H1 (cell line): Measurements from ENCODE around the gene PRCP. TPM values are rescaled to one million over a fixed set of nuclear protein-coding genes. Genes with fewer than 3 reads are reported as not detected.

Source experiments
- CTCF ChIA-PET: fragments of 300-600 bp; sonication (Branson Sonifier 250); formaldehyde crosslinking; loops from one replicate; lab custom pipeline; 2021; ENCODE audit not compliant: partially characterized antibody; lab: Charles Lee
- POLR2A ChIA-PET: fragments of 300-600 bp; sonication (Branson Sonifier 250); formaldehyde crosslinking; loops from one replicate; lab custom pipeline; 2021; ENCODE audit warnings: inconsistent platforms; ENCODE audit not compliant: partially characterized antibody; lab: Charles Lee
- DNase-seq, 2 experiments: peaks; one replicate each; pipeline versions ENCODE4 v3.0.0 to v3.0.0-alpha.2; 2010 to 2022; ENCODE audit warnings: low spot score in 2 of 2, low read depth in 1 of 2, mixed read lengths in 1 of 2
- FAIRE-seq: peaks from 2 replicates; lab custom pipeline; 2011; peaks lifted over from hg19 to GRCh38; lab: Jason Lieb, UNC
- H2AFZ ChIP-seq: 2 replicates; pipeline ENCODE4 v1.8.1; 2012; ENCODE audit warnings: low read length, inconsistent platforms
- H2AK5ac ChIP-seq: 2 replicates; pipeline ENCODE4 v1.6.1; 2013; ENCODE audit warnings: low read depth, low read length
- H2BK120ac ChIP-seq: replicated peaks from 2 replicates; pipeline ENCODE3; 2013; ENCODE audit warnings: low read depth, low read length, inconsistent platforms
- H2BK12ac ChIP-seq: 2 replicates; pipeline ENCODE4 v1.6.1; 2013; ENCODE audit warnings: low read depth, low read length
- H2BK15ac ChIP-seq: 2 replicates; pipeline ENCODE4 v1.6.1; 2013; ENCODE audit warnings: low read length
- H2BK20ac ChIP-seq: 2 replicates; pipeline ENCODE4 v1.6.1; 2013; ENCODE audit warnings: low read length
- H2BK5ac ChIP-seq: 2 replicates; pipeline ENCODE4 v1.6.1; 2013; ENCODE audit warnings: low read depth, low read length
- H3K14ac ChIP-seq: 2 replicates; pipeline ENCODE4 v1.6.1; 2013; ENCODE audit warnings: inconsistent platforms; ENCODE audit not compliant: insufficient read length
- H3K18ac ChIP-seq: 2 replicates; pipeline ENCODE4 v1.6.1; 2013; ENCODE audit warnings: low read length; ENCODE audit errors: extremely low read depth
- H3K23ac ChIP-seq: 2 replicates; pipeline ENCODE4 v1.6.1; 2013; ENCODE audit warnings: inconsistent platforms; ENCODE audit not compliant: insufficient read length
- H3K23me2 ChIP-seq: 2 replicates; pipeline ENCODE4 v1.6.1; 2013; ENCODE audit warnings: low read depth, low read length
- H3K27ac ChIP-seq: 2 replicates; pipeline ENCODE4 v1.6.1; 2011; ENCODE audit warnings: low read depth, low read length, inconsistent platforms
- H3K27me3 ChIP-seq, 4 experiments: replicated peaks in 1 of 4; 1 replicate in 1 of 4; 2 replicates in 3 of 4; pipeline versions ENCODE4 v1.6.1 to v1.8.1; 2011 to 2013; ENCODE audit warnings: low read length in 3 of 4, mild to moderate bottlenecking in 3 of 4, inconsistent platforms in 2 of 4, mixed read lengths in 2 of 4, moderate library complexity in 1 of 4; ENCODE audit not compliant: control insufficient read depth in 3 of 4, insufficient read depth in 3 of 4; ENCODE audit errors: extremely low read depth in 1 of 4
- H3K36me3 ChIP-seq, 4 experiments: 2 replicates each; pipeline versions ENCODE4 v1.6.1 to v1.8.1; 2011 to 2013; ENCODE audit warnings: mild to moderate bottlenecking in 4 of 4, low read length in 3 of 4, moderate library complexity in 2 of 4, control low read depth in 1 of 4, inconsistent platforms in 1 of 4; ENCODE audit not compliant: insufficient read depth in 4 of 4, control insufficient read depth in 2 of 4
- H3K4ac ChIP-seq: replicated peaks from 2 replicates; pipeline ENCODE3; 2013; ENCODE audit warnings: low read length, low read depth, mixed read lengths, inconsistent platforms; ENCODE audit not compliant: insufficient read length
- H3K4me1 ChIP-seq, 4 experiments: replicated peaks in 1 of 4; 1 replicate in 1 of 4; 2 replicates in 3 of 4; pipeline versions ENCODE4 v1.6.1 to v1.8.1; 2011 to 2013; ENCODE audit warnings: low read length in 3 of 4, inconsistent platforms in 2 of 4, mixed read lengths in 1 of 4; ENCODE audit not compliant: insufficient read depth in 4 of 4, control insufficient read depth in 3 of 4
- H3K4me2 ChIP-seq, 2 experiments: 2 replicates each; pipeline versions ENCODE4 v1.6.1 to v1.8.1; 2011 to 2013; ENCODE audit warnings: low read depth in 2 of 2, low read length in 2 of 2, control low read depth in 1 of 2, inconsistent platforms in 1 of 2, mild to moderate bottlenecking in 1 of 2; ENCODE audit not compliant: insufficient read depth in 1 of 2
- H3K4me3 ChIP-seq, 4 experiments: fragments of 200-600, 300-600 bp in 1 of 4; sonication (generic), shearing (Covaris generic), sonication (Bioruptor Twin) in 1 of 4; 2 replicates each; pipeline versions ENCODE4 v1.5.1 to v1.8.1; 2011 to 2016; ENCODE audit warnings: low read length in 4 of 4, low read depth in 3 of 4, control low read depth in 2 of 4, inconsistent platforms in 2 of 4, mild to moderate bottlenecking in 2 of 4, mixed read lengths in 1 of 4, moderate library complexity in 1 of 4; ENCODE audit not compliant: insufficient read depth in 2 of 4; ENCODE audit errors: extremely low read depth in 1 of 4
- H3K56ac ChIP-seq: replicated peaks from 2 replicates; pipeline ENCODE3; 2013; ENCODE audit warnings: low read depth, mild to moderate bottlenecking, mixed read lengths, low read length, inconsistent platforms; ENCODE audit not compliant: insufficient read length
- H3K79me1 ChIP-seq: 2 replicates; pipeline ENCODE4 v1.6.1; 2013; ENCODE audit warnings: low read depth, low read length, control low read depth
- H3K79me2 ChIP-seq, 2 experiments: 2 replicates each; pipeline versions ENCODE4 v1.6.1 to v1.8.1; 2012 to 2013; ENCODE audit warnings: low read length in 2 of 2, mild to moderate bottlenecking in 2 of 2, inconsistent platforms in 1 of 2; ENCODE audit not compliant: insufficient read depth in 2 of 2, control insufficient read depth in 1 of 2
- H3K9ac ChIP-seq, 4 experiments: replicated peaks in 1 of 4; 1 replicate in 1 of 4; 2 replicates in 3 of 4; pipeline versions ENCODE4 v1.6.1 to v1.8.1; 2011 to 2013; ENCODE audit warnings: low read depth in 3 of 4, low read length in 3 of 4, control low read depth in 2 of 4, mild to moderate bottlenecking in 2 of 4, moderate library complexity in 2 of 4, inconsistent platforms in 1 of 4; ENCODE audit errors: extremely low read depth in 1 of 4
- H3K9me3 ChIP-seq, 2 experiments: 2 replicates each; pipeline versions ENCODE4 v1.6.1 to v1.8.1; 2012 to 2013; ENCODE audit warnings: mild to moderate bottlenecking in 2 of 2, moderate library complexity in 2 of 2, control low read depth in 1 of 2, inconsistent platforms in 1 of 2, low read depth in 1 of 2, low read length in 1 of 2, mixed read lengths in 1 of 2; ENCODE audit not compliant: insufficient read depth in 2 of 2
- H4K20me1 ChIP-seq, 2 experiments: replicated peaks in 1 of 2; 2 replicates each; pipeline versions ENCODE3 to v1.8.1; 2011 to 2013; ENCODE audit warnings: inconsistent platforms in 2 of 2, low read length in 2 of 2, mild to moderate bottlenecking in 1 of 2; ENCODE audit not compliant: insufficient read depth in 2 of 2, control insufficient read depth in 1 of 2
- H4K5ac ChIP-seq: 2 replicates; pipeline ENCODE4 v1.6.1; 2013; ENCODE audit warnings: low read length, low read depth, mixed read lengths, inconsistent platforms; ENCODE audit not compliant: insufficient read length
- H4K8ac ChIP-seq: 2 replicates; pipeline ENCODE4 v1.8.0; 2013; ENCODE audit warnings: mild to moderate bottlenecking, moderate library complexity, low read length, inconsistent platforms; ENCODE audit not compliant: insufficient read depth; ENCODE audit errors: extremely low read depth
- H4K91ac ChIP-seq: replicated peaks from 2 replicates; pipeline ENCODE3; 2013; ENCODE audit warnings: low read length, mixed read lengths, inconsistent platforms; ENCODE audit not compliant: insufficient read length
- SAP30 ChIP-seq: fragments of 300-600 bp; sonication (generic); IDR thresholded peaks from 2 replicates; pipeline ENCODE4 v1.7.1; 2012; ENCODE audit warnings: low read length, moderate library complexity, mild to moderate bottlenecking, inconsistent platforms; ENCODE audit not compliant: insufficient read depth, insufficient replicate concordance
- WGBS, 2 experiments: shearing (Covaris generic) in 1 of 2; methylation state at CpG; one replicate each; pipeline versions ENCODE4 v1.1.6 to v1.1.7; 2013 to 2015; ENCODE audit warnings: low lambda C conversion rate in 2 of 2, mixed read lengths in 2 of 2, inconsistent platforms in 1 of 2, low coverage in 1 of 2, missing lambda C conversion rate in 1 of 2; ENCODE audit not compliant: insufficient replicate concordance in 2 of 2, insufficient coverage in 1 of 2, insufficient read length in 1 of 2; ENCODE audit errors: extremely low coverage in 1 of 2, missing lambda C conversion rate in 1 of 2; 5-methylcytosine and 5-hydroxymethylcytosine counted together
- polyA plus RNA-seq, 7 experiments: library from polyadenylated mRNA; depleted of rRNA in 3 of 7; stranded (reverse) in 5 of 7; unstranded in 2 of 7; fragments of >200 nt in 5 of 7; fragments of 200-250 nt in 2 of 7; gene quantifications; 1 replicate in 5 of 7; 2 replicates in 1 of 7; 4 replicates in 1 of 7; pipeline versions ENCODE4 v1.2.1 to v1.2.3, GENCODE V29; 2011 to 2013; ENCODE audit warnings: missing spikeins in 2 of 7, mixed read lengths in 2 of 7
- total RNA-seq: library from RNA; stranded (reverse); fragmentation: NEBNext Ultra II Directional; extraction: Animal tissue kit (Norgen Biotek cat#: 25700); gene quantifications from 2 replicates; pipeline ENCODE4 v1.2.1, GENCODE V29; 2021

PRCP gene
- total and polyA plus RNA-seq, 2 of the 8 experiments (the other 6 are each of a cell fraction or from before 2014, with no cell fraction given) = 63.8 to 84.4 TPM

DNA sequence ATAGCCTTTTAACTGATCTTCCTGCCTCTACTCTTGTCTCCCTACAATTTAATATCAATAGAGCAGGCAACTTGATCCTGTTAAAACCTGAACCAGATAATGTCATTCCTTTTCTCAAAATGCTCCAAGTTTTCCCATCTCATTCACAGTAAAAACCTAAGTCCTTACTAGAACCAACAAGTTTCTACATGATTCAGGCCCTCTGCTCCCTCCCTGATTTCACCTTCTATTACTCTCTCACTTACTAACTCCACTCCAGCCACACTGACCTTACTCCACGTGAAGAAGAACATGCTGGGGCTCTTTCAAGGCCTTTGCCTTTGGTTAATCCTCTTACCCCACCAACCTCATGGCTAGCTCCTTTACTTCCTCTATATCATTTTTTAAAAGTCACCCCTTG, 71.1 kb downstream of the PRCP start:
- TF ChIP-seq SAP30 = no peak
- Histone ChIP-seq H3K9me3 (no peaks in the 10 kb centered on the region), H3K36me3 (peaks cover 0 to 5% (median 0%) of the 10 kb centered on the region in 4 experiments; a peak in 1 of 8 replicates), H3K4ac (no peak overlapping the region), H2BK5ac (no peak overlapping the region), H3K14ac (no peak overlapping the region), H4K91ac (no peak overlapping the region), H4K5ac (no peak overlapping the region), H4K20me1 (no peaks in the 10 kb centered on the region), H3K4me3 (no peak overlapping the region), H4K8ac (no peak overlapping the region), H3K27ac (no peak overlapping the region), H3K23ac (no peak overlapping the region), H2AFZ (no peak overlapping the region), H2BK12ac (no peak overlapping the region), H3K27me3 (no peaks in the 10 kb centered on the region), H3K4me2 (no peak overlapping the region), H3K56ac (no peak overlapping the region), H3K18ac (no peak overlapping the region), H2BK15ac (no peak overlapping the region), H2BK120ac (no peak overlapping the region), H3K79me2 (no peaks in the 10 kb centered on the region), H3K79me1 (no peaks in the 10 kb centered on the region), H2AK5ac (no peak overlapping the region), H3K4me1 (no peaks in the 10 kb centered on the region), H2BK20ac (no peak overlapping the region), H3K23me2 (no peaks in the 10 kb centered on the region), H3K9ac (no peak overlapping the region)
- ChIA-PET POLR2A (no interaction called here), CTCF (interaction anchor here (1.0 to 1.9 kb wide), 3 partner anchors 11 to 23 kb away, joined by 3 to 4 read pairs (median 4); no protein-coding TSS in a partner anchor)
- FAIRE-seq = no peak
- 80% methylated on average over 1 of the region's 1 CpG; no CpG with 5 or more reads in 1 of the 2 experiments for WGBS, 2 experiments
- DNase-seq = no peak
